ENCODE results near the gene DNAJB6.

DNAJB6 gene

DNA sequence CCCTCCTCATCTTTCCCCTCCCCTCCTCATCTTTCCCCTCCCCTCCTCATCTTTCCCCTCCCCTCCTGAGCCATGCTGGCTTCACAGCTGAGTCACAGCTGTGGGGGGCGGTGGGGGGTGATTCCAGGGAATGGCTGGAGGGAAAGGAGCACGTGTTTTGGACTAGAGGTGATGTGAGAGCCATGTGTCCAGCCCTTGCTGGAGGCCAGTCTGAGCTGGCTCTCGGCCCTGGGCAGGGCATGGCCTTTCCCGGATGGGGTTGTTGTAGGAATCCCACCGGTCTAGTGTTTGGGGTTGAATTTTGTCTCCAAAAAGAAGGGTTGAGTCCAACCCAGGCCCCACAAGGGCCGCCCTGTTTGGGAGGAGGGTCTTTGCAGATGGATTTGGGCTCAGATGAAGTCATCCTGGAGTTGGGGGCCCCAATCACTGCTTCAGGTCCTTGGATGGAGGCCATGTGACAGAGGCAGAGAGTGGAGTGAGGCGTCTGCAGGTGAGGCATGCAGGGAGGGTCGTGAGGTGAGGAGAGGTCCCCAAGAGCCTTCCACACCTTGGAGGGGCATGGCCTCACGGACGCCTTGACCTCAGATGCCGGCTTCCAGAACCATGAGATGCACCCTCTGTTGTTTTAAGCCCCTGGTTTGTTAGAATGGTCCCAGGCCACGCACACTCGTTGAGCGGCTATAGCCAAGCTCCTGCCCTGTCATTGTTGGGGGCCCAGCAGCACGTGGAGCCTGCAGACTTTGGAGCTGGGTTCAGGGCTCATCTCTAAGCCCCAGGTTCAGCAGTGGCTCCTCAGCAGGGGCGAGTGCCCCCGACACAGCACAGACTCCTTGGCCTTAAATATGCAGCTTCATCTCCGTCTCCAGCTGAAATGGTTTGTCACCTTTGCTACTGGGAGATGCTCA is 101.6 kb downstream of the DNAJB6 start:
- no peaks in the 10 kb centered on the region for H3K4me1 ChIP-seq (ENCODE audit: insufficient read depth, low read length)
- H3K36me3 ChIP-seq (ENCODE audit: insufficient read depth, low read length) = no peaks in the 10 kb centered on the region
- H2AFZ ChIP-seq (ENCODE audit: low read depth, low read length) = no peak overlapping the region
- no peaks in the 10 kb centered on the region for H3K9me3 ChIP-seq (ENCODE audit: low read length)
- H3K27me3 ChIP-seq (ENCODE audit: insufficient read depth, low read length) = no peaks in the 10 kb centered on the region
- no peak overlapping the region for H3K4me3 ChIP-seq (ENCODE audit: low read length)

- no peaks in the 10 kb centered on the region for H3K27me3 ChIP-seq (ENCODE audit: insufficient read depth, low read length)
- H3K4me3 ChIP-seq (ENCODE audit: low read length) = no peak overlapping the region
- no peaks in the 10 kb centered on the region for H3K9me3 ChIP-seq (ENCODE audit: low read length)
- no peaks in the 10 kb centered on the region for H3K36me3 ChIP-seq (ENCODE audit: insufficient read depth, low read length)
- no peak overlapping the region for H2AFZ ChIP-seq (ENCODE audit: low read depth, low read length)
- H3K4me1 ChIP-seq (ENCODE audit: insufficient read depth, low read length) = no peaks in the 10 kb centered on the region
Measured at GRCh38 chr7:157439149-157439548, 102.3 kb downstream of the DNAJB6 start.

- Histone ChIP-seq H3K4me1 (ENCODE audit: insufficient read depth, low read length) (no peaks in the 10 kb centered on the region), H3K36me3 (ENCODE audit: insufficient read depth, low read length) (no peaks in the 10 kb centered on the region), H3K4me3 (ENCODE audit: low read length) (no peak overlapping the region), H3K27me3 (ENCODE audit: insufficient read depth, low read length) (no peaks in the 10 kb centered on the region), H2AFZ (ENCODE audit: low read depth, low read length) (no peak overlapping the region), H3K9me3 (ENCODE audit: low read length) (no peaks in the 10 kb centered on the region)
Measured at GRCh38 chr7:157439761-157440160, 103.0 kb downstream of the DNAJB6 start.

- Histone ChIP-seq H3K4me1 (ENCODE audit: insufficient read depth, low read length) (no peaks in the 10 kb centered on the region), H3K36me3 (ENCODE audit: insufficient read depth, low read length) (no peaks in the 10 kb centered on the region), H2AFZ (ENCODE audit: low read depth, low read length) (no peak overlapping the region), H3K4me3 (ENCODE audit: low read length) (no peak overlapping the region), H3K27me3 (ENCODE audit: insufficient read depth, low read length) (no peaks in the 10 kb centered on the region), H3K9me3 (ENCODE audit: low read length) (no peaks in the 10 kb centered on the region)
Measured at GRCh38 chr7:157440346-157441022, 103.7 kb downstream of the DNAJB6 start.

DNA sequence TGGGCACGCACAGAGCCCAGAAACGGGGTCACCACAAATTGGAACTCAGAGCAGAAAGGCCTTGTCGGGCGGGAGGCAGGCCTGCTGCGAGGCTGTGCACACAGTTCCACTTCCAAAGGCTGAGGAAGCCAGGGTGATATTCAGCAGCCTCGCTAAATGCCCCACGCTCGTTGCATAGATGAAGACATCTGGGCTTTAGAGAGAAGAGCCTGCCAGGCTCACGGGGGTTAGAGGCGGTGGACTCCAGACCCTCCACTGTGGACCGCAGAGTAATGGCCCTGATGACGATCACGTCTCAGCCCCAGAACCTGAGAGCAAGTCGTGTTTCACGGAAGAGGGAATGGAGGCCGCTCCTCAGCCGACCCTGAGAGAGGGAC is 104.2 kb downstream of the DNAJB6 start:
- Histone ChIP-seq H3K4me1 (ENCODE audit: insufficient read depth, low read length) (no peaks in the 10 kb centered on the region), H3K9me3 (ENCODE audit: low read length) (no peaks in the 10 kb centered on the region), H3K36me3 (ENCODE audit: insufficient read depth, low read length) (no peaks in the 10 kb centered on the region), H3K27me3 (ENCODE audit: insufficient read depth, low read length) (no peaks in the 10 kb centered on the region), H2AFZ (ENCODE audit: low read depth, low read length) (no peak overlapping the region), H3K4me3 (ENCODE audit: low read length) (no peak overlapping the region)

GRCh38 chr7:157442456-157442855 is 105.7 kb downstream of the DNAJB6 start:
- H3K36me3 ChIP-seq (ENCODE audit: insufficient read depth, low read length) = no peaks in the 10 kb centered on the region
- no peaks in the 10 kb centered on the region for H3K27me3 ChIP-seq (ENCODE audit: insufficient read depth, low read length)
- no peaks in the 10 kb centered on the region for H3K4me1 ChIP-seq (ENCODE audit: insufficient read depth, low read length)
- no peak overlapping the region for H2AFZ ChIP-seq (ENCODE audit: low read depth, low read length)
- H3K9me3 ChIP-seq (ENCODE audit: low read length) = no peaks in the 10 kb centered on the region
- no peak overlapping the region for H3K4me3 ChIP-seq (ENCODE audit: low read length)

- H2AFZ ChIP-seq (ENCODE audit: low read depth, low read length) = no peak overlapping the region
- no peaks in the 10 kb centered on the region for H3K9me3 ChIP-seq (ENCODE audit: low read length)
- no peaks in the 10 kb centered on the region for H3K27me3 ChIP-seq (ENCODE audit: insufficient read depth, low read length)
Measured at GRCh38 chr7:157442993-157443831, 106.4 kb downstream of the DNAJB6 start.

DNA sequence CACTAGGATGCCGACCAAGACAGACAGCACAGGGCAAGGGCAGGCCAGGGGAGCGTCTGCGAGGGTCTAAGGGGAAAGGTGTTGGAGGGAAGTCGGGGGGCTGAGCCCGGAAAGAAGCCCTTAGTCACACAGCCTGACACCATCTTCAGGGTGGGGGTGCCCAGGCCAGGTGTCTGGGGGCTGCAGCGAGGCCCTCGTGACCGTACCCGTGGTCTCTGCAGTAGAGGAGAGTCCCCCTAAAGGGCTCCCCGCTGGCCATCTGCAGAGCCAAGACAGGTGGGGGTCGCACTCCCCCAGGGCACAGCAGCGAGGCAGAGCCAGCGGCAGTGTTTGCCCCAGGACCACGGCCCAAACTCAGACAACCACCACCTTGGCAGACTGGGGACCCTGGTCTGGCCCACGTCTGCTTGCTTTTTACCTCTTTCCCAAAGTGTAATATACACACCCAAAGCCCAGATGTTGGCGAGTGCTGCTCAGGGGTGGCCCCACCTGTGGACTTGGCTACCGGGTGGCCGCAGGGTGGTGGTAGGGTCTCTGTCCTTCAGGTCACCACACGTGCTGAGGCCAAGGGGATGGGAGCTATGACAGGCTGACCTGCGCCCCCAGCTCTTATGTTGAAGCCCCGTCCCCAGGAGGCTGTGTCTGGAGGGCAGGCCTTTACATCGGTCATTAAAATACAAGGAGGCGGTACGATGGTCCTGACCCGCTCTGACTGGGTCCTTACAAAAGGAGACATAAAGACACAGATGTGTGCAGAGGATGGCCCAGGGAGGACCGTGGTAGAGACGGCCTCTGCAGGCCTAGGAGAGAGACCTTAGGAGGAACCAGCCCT is 107.4 kb downstream of the DNAJB6 start:
- H3K27me3 ChIP-seq (ENCODE audit: insufficient read depth, low read length) = no peaks in the 10 kb centered on the region
- H3K9me3 ChIP-seq (ENCODE audit: low read length) = no peaks in the 10 kb centered on the region
- H3K4me3 ChIP-seq (ENCODE audit: low read length) = no peak overlapping the region
- H2AFZ ChIP-seq (ENCODE audit: low read depth, low read length) = no peak overlapping the region
- no peaks in the 10 kb centered on the region for H3K36me3 ChIP-seq (ENCODE audit: insufficient read depth, low read length)
- H3K4me1 ChIP-seq (ENCODE audit: insufficient read depth, low read length) = no peaks in the 10 kb centered on the region

More at GRCh38 chr7:157442993-157443831, 106.4 kb downstream of the DNAJB6 start:
- Histone ChIP-seq H3K4me3 (ENCODE audit: low read length) (no peak overlapping the region), H3K4me1 (ENCODE audit: insufficient read depth, low read length) (no peaks in the 10 kb centered on the region), H3K36me3 (ENCODE audit: insufficient read depth, low read length) (no peaks in the 10 kb centered on the region)

GRCh38 chr7:157444843-157445135 is 108.0 kb downstream of the DNAJB6 start:
- no peaks in the 10 kb centered on the region for H3K36me3 ChIP-seq (ENCODE audit: insufficient read depth, low read length)
- no peaks in the 10 kb centered on the region for H3K9me3 ChIP-seq (ENCODE audit: low read length)
- H2AFZ ChIP-seq (ENCODE audit: low read depth, low read length) = no peak overlapping the region
- no peaks in the 10 kb centered on the region for H3K27me3 ChIP-seq (ENCODE audit: insufficient read depth, low read length)
- H3K4me1 ChIP-seq (ENCODE audit: insufficient read depth, low read length) = no peaks in the 10 kb centered on the region
- H3K4me3 ChIP-seq (ENCODE audit: low read length) = no peak overlapping the region

DNA sequence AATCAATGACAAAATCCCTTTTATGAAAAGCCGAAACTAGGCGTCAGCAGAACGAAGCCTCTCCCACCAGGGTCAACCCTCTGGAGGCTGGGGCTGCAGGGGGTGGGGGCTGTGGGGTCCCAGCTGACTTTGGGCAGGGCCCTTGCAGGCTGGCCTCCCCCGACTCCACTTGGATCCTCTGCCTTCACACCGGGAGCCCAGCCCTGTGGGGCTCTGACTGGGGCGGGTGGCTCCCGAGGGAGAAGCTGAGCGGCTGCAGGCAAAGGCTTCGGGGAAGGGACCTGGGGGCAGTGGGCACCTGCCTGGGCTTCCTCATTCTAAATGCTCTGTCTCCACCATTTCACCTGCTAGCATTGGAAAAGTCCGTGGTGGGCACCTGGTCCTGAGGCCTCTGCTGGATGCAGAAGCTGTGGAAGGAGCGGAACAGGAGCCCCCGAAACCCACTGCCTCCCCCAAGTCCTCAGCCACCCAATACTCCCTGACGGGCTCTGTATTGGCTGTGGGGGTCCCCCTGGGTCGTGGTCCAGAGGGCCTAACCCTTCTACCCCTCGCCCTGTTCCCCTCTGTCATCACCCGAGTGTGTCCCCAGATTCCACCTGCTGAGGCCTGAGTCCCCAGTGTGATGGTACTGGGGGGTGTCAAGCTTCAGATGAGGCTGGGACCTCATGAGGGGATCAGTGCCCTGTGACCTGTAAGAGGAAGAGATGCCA is 108.6 kb downstream of the DNAJB6 start:
- Histone ChIP-seq H3K27me3 (ENCODE audit: insufficient read depth, low read length) (no peaks in the 10 kb centered on the region), H3K9me3 (ENCODE audit: low read length) (no peaks in the 10 kb centered on the region), H3K4me1 (ENCODE audit: insufficient read depth, low read length) (no peaks in the 10 kb centered on the region), H2AFZ (ENCODE audit: low read depth, low read length) (no peak overlapping the region), H3K4me3 (ENCODE audit: low read length) (no peak overlapping the region), H3K36me3 (ENCODE audit: insufficient read depth, low read length) (no peaks in the 10 kb centered on the region)

DNA sequence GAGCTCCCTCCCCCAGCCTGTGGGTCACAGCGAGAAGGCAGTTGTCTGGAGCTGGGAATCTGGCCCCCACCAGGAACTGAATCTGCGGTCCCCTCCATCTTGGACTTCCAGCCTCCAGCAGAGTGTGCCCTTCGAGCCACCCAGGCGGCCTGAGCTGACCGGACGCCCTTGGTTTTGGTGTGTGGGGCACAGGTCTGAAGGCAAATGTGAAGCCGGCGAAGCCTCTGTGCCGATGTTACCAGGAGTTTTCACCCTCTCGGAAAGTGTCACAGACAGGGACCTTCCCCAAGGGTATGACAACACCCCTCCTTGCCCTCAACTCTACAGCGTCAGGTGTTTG is 109.1 kb downstream of the DNAJB6 start:
- Histone ChIP-seq H3K36me3 (ENCODE audit: insufficient read depth, low read length) (no peaks in the 10 kb centered on the region), H3K9me3 (ENCODE audit: low read length) (no peaks in the 10 kb centered on the region), H3K4me3 (ENCODE audit: low read length) (no peak overlapping the region), H3K27me3 (ENCODE audit: insufficient read depth, low read length) (no peaks in the 10 kb centered on the region), H3K4me1 (ENCODE audit: insufficient read depth, low read length) (no peaks in the 10 kb centered on the region), H2AFZ (ENCODE audit: low read depth, low read length) (no peak overlapping the region)

GRCh38 chr7:157446322-157446721 is 109.5 kb downstream of the DNAJB6 start:
- Histone ChIP-seq H3K9me3 (ENCODE audit: low read length) (no peaks in the 10 kb centered on the region), H3K36me3 (ENCODE audit: insufficient read depth, low read length) (no peaks in the 10 kb centered on the region), H3K4me1 (ENCODE audit: insufficient read depth, low read length) (no peaks in the 10 kb centered on the region), H3K4me3 (ENCODE audit: low read length) (no peak overlapping the region), H2AFZ (ENCODE audit: low read depth, low read length) (no peak overlapping the region), H3K27me3 (ENCODE audit: insufficient read depth, low read length) (no peaks in the 10 kb centered on the region)

Measured in neuron (in vitro differentiated cells).